Loucy (cell line): Measurements from ENCODE around the gene SLC44A1.

Source experiments
- H2AFZ ChIP-seq: fragments of 200-600 bp; sonication (generic); 2 replicates; pipeline ENCODE4 v1.6.0; 2016; ENCODE audit warnings: antibody characterized with exemption, mild to moderate bottlenecking, low read length, moderate library complexity
- H3F3A ChIP-seq: fragments of 200-600 bp; 2 replicates; pipeline ENCODE4 v1.6.0; 2016; ENCODE audit warnings: antibody characterized with exemption, low read depth, mild to moderate bottlenecking
- H3K27me3 ChIP-seq: fragments of 200-600 bp; sonication (generic); 2 replicates; pipeline ENCODE4 v1.6.1; 2014; ENCODE audit warnings: low read length, mild to moderate bottlenecking; ENCODE audit not compliant: insufficient read depth, poor library complexity, severe bottlenecking
- H3K36me3 ChIP-seq: fragments of 200-600 bp; sonication (generic); 2 replicates; pipeline ENCODE4 v1.6.1; 2016; ENCODE audit warnings: low read length; ENCODE audit not compliant: insufficient read depth
- H3K4me1 ChIP-seq: fragments of 200-600 bp; sonication (generic); 2 replicates; pipeline ENCODE4 v1.5.1; 2014; ENCODE audit warnings: low read length, mild to moderate bottlenecking; ENCODE audit not compliant: insufficient read depth, poor library complexity, severe bottlenecking
- H3K4me2 ChIP-seq: fragments of 200-600 bp; sonication (generic); 2 replicates; pipeline ENCODE4 v1.6.0; 2014; ENCODE audit warnings: antibody characterized with exemption, low read length, low read depth, mild to moderate bottlenecking; ENCODE audit not compliant: poor library complexity, severe bottlenecking
- H3K4me3 ChIP-seq: fragments of 200-600 bp; sonication (generic); 2 replicates; pipeline ENCODE4 v1.5.1; 2014; ENCODE audit warnings: low read length, mild to moderate bottlenecking, mixed read lengths; ENCODE audit not compliant: poor library complexity, severe bottlenecking
- H3K79me2 ChIP-seq: fragments of 200-600 bp; sonication (generic); 2 replicates; pipeline ENCODE4 v1.6.1; 2014; ENCODE audit warnings: low read length; ENCODE audit not compliant: insufficient read depth
- H3K9ac ChIP-seq: fragments of 200-600 bp; sonication (generic); 2 replicates; pipeline ENCODE4 v1.6.0; 2014; ENCODE audit warnings: mild to moderate bottlenecking, low read depth, low read length, moderate library complexity; ENCODE audit not compliant: poor library complexity, severe bottlenecking
- H3K9me2 ChIP-seq: fragments of 200-600 bp; sonication (generic); replicated peaks from 2 replicates; pipeline ENCODE4 v1.6.1; 2016; ENCODE audit warnings: low read depth, low read length, mixed read lengths
- H3K9me3 ChIP-seq: fragments of 200-600 bp; sonication (generic); 2 replicates; pipeline ENCODE4 v1.6.1; 2014; ENCODE audit warnings: mild to moderate bottlenecking, antibody characterized with exemption, low read length, low read depth; ENCODE audit not compliant: insufficient read depth
- H4K20me1 ChIP-seq: fragments of 200-600 bp; sonication (generic); 2 replicates; pipeline ENCODE4 v1.6.0; 2014; ENCODE audit warnings: antibody characterized with exemption, low read length, mild to moderate bottlenecking; ENCODE audit not compliant: insufficient read depth, poor library complexity, severe bottlenecking
- CTCF ChIP-seq: fragments of 200-600 bp; sonication (generic); conservative IDR thresholded peaks from 2 replicates; pipeline ENCODE4 v1.5.1; 2014; ENCODE audit warnings: mild to moderate bottlenecking, antibody characterized with exemption, low read length
- EZH2phosphoT487 ChIP-seq: fragments of 200-600 bp; IDR thresholded peaks from 2 replicates; pipeline ENCODE4 v1.6.1; 2018; ENCODE audit warnings: antibody characterized with exemption, mild to moderate bottlenecking, moderate library complexity, borderline replicate concordance

Gene SLC44A1

GRCh38 chr9:105375323-105375722 lies 130.9 kb downstream of the SLC44A1 start:
- Histone ChIP-seq H3K9me3 (no peaks in the 10 kb centered on the region), H3K79me2 (no peaks in the 10 kb centered on the region), H3K4me3 (no peak overlapping the region), H3F3A (no peaks in the 10 kb centered on the region), H3K9me2 (no peaks in the 10 kb centered on the region), H2AFZ (no peak overlapping the region), H3K4me1 (peaks cover 5% of the 10 kb centered on the region), H4K20me1 (no peaks in the 10 kb centered on the region), H3K27me3 (no peaks in the 10 kb centered on the region), H3K4me2 (no peak overlapping the region), H3K9ac (no peak overlapping the region), H3K36me3 (peaks cover 35% of the 10 kb centered on the region; the same call in 1 of the 2 replicates)
- no peak for TF ChIP-seq EZH2phosphoT487
- TF ChIP-seq CTCF = no peak

GRCh38 chr9:105376893-105377292 lies 132.4 kb downstream of the SLC44A1 start:
- Histone ChIP-seq H3K9ac (no peak overlapping the region), H4K20me1 (no peaks in the 10 kb centered on the region), H3K4me3 (no peak overlapping the region), H3K27me3 (no peaks in the 10 kb centered on the region), H3K36me3 (peaks cover 41% of the 10 kb centered on the region; the same call in 1 of the 2 replicates), H3K4me1 (no peaks in the 10 kb centered on the region), H3F3A (no peaks in the 10 kb centered on the region), H3K4me2 (no peak overlapping the region), H2AFZ (no peak overlapping the region), H3K9me3 (no peaks in the 10 kb centered on the region), H3K79me2 (no peaks in the 10 kb centered on the region), H3K9me2 (no peaks in the 10 kb centered on the region)
- TF ChIP-seq CTCF = no peak
- TF ChIP-seq EZH2phosphoT487 = no peak

GRCh38 chr9:105385381-105385985 lies 141.0 kb downstream of the SLC44A1 start:
- H3K4me1 ChIP-seq = peaks cover 60% of the 10 kb centered on the region
- peak overlapping the region; percentile 83 for H3K4me2 ChIP-seq
- peaks cover 14% of the 10 kb centered on the region for H3K79me2 ChIP-seq
- H4K20me1 ChIP-seq = no peaks in the 10 kb centered on the region
- H3F3A ChIP-seq = no peaks in the 10 kb centered on the region; the same call in 1 of the 2 replicates
- H3K9me3 ChIP-seq = no peaks in the 10 kb centered on the region
- no peaks in the 10 kb centered on the region for H3K27me3 ChIP-seq
- peak overlapping the region; percentile 81 for H3K9ac ChIP-seq
- peak overlapping the region; percentile 78 for H3K4me3 ChIP-seq
- H3K9me2 ChIP-seq = no peaks in the 10 kb centered on the region
- peak overlapping the region; percentile 63; the same call in 1 of the 2 replicates for H2AFZ ChIP-seq
- TF ChIP-seq CTCF (no peak), EZH2phosphoT487 (no peak)
- H3K36me3 ChIP-seq = peaks cover 18% of the 10 kb centered on the region; the same call in 1 of the 2 replicates
